ENCODE measurements around the gene YWHAB.

The YWHAB gene

DNA sequence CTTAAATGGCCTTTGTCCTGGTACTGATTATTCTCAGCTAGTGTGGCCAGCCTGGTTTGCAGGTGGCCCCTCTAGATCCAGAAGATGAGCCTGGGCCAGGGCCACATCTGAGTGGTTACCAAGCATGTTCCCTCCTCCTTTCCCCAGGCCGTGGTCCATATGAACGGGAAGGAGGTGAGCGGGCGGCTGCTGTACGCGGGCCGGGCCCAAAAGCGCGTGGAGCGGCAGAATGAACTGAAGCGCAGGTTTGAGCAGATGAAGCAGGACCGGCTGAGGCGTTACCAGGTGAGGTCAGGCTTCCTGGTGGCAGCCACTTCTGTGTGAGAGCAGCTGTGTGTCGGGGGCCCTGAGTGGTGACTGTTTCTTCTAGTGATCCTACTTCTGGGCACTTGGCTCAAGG lies 35.9 kb downstream of the YWHAB start:
- TF ChIP-seq EZH2phosphoT487 (conservative IDR thresholded peaks at IDR 0.05; ENCODE audit: low read length), result no peak
- TF ChIP-seq CTCF (IDR thresholded peaks at IDR 0.05; ENCODE audit: insufficient read depth, low read length, poor library complexity, severe bottlenecking), result no peak
- Histone ChIP-seq H3K79me2 (ENCODE audit: insufficient read depth, low read length) (no peaks in the 10 kb centered on the region), H3K4me3 (ENCODE audit: insufficient read depth, low read length, poor library complexity, severe bottlenecking) (no peak overlapping the region), H2AFZ (ENCODE audit: low read depth, low read length, severe bottlenecking) (no peak overlapping the region), H3K9me3 (ENCODE audit: insufficient read depth, low read length) (no peaks in the 10 kb centered on the region), H3K9ac (ENCODE audit: low read length) (no peak overlapping the region), H4K20me1 (ENCODE audit: low read depth, low read length) (no peaks in the 10 kb centered on the region), H3K9me2 (replicated peaks; ENCODE audit: insufficient read depth, low read length) (no peaks in the 10 kb centered on the region), H3K36me3 (ENCODE audit: low read length) (0 out of 2 replicates have a peak, but pooled peaks cover 5% of the 10 kb centered on the region), H3K27ac (ENCODE audit: low read depth, low read length) (no peak overlapping the region), H3K4me2 (ENCODE audit: low read depth, low read length, poor library complexity, severe bottlenecking) (no peak overlapping the region), H3K27me3 (ENCODE audit: low read length) (no peaks in the 10 kb centered on the region), H3F3A (ENCODE audit: insufficient read depth) (no peaks in the 10 kb centered on the region)

DNA sequence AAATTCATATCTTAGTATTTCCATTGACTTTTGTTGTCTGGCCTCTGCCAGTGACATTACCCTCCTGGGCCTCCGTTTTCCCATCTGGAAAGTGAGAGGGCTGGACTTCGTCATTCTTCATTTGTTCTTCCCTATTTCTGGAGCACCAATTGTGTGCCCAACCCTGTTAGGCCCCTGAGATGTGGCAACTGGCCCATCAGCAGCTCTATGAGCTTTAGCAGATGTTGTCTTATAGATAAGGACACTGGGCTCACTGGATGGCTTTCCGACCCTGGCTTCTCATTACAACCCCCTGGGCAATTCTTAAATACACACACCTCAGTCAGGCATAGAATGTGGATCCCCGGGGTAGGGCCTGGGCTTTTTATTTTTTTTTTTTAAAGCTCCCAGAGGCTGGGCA lies 39.0 kb downstream of the YWHAB start:
- Histone ChIP-seq H3K9ac (ENCODE audit: low read length) (no peak overlapping the region), H3K4me2 (ENCODE audit: low read depth, low read length, poor library complexity, severe bottlenecking) (no peak overlapping the region), H3K9me3 (ENCODE audit: insufficient read depth, low read length) (no peaks in the 10 kb centered on the region), H3F3A (ENCODE audit: insufficient read depth) (no peaks in the 10 kb centered on the region), H3K79me2 (ENCODE audit: insufficient read depth, low read length) (no peaks in the 10 kb centered on the region), H3K4me3 (ENCODE audit: insufficient read depth, low read length, poor library complexity, severe bottlenecking) (no peak overlapping the region), H4K20me1 (ENCODE audit: low read depth, low read length) (no peaks in the 10 kb centered on the region), H3K27me3 (ENCODE audit: low read length) (no peaks in the 10 kb centered on the region), H3K9me2 (replicated peaks; ENCODE audit: insufficient read depth, low read length) (no peaks in the 10 kb centered on the region), H3K36me3 (ENCODE audit: low read length) (no peaks in the 10 kb centered on the region), H2AFZ (ENCODE audit: low read depth, low read length, severe bottlenecking) (no peak overlapping the region), H3K27ac (ENCODE audit: low read depth, low read length) (no peak overlapping the region)
- TF ChIP-seq EZH2phosphoT487 (conservative IDR thresholded peaks at IDR 0.05; ENCODE audit: low read length) (no peak), CTCF (IDR thresholded peaks at IDR 0.05; ENCODE audit: insufficient read depth, low read length, poor library complexity, severe bottlenecking) (no peak)

GRCh38 chr20:44928595-44928994 lies 43.1 kb downstream of the YWHAB start:
- no peak for TF ChIP-seq CTCF (IDR thresholded peaks at IDR 0.05; ENCODE audit: insufficient read depth, low read length, poor library complexity, severe bottlenecking)
- no peak for TF ChIP-seq EZH2phosphoT487 (conservative IDR thresholded peaks at IDR 0.05; ENCODE audit: low read length)
- H3K27ac ChIP-seq (ENCODE audit: low read depth, low read length), result no peak overlapping the region
- H3F3A ChIP-seq (ENCODE audit: insufficient read depth), result no peaks in the 10 kb centered on the region
- no peaks in the 10 kb centered on the region for H3K27me3 ChIP-seq (ENCODE audit: low read length)
- no peak overlapping the region for H3K4me3 ChIP-seq (ENCODE audit: insufficient read depth, low read length, poor library complexity, severe bottlenecking)
- H4K20me1 ChIP-seq (ENCODE audit: low read depth, low read length), result no peaks in the 10 kb centered on the region
- no peak overlapping the region for H3K4me2 ChIP-seq (ENCODE audit: low read depth, low read length, poor library complexity, severe bottlenecking)
- H2AFZ ChIP-seq (ENCODE audit: low read depth, low read length, severe bottlenecking), result no peak overlapping the region
- no peaks in the 10 kb centered on the region for H3K9me3 ChIP-seq (ENCODE audit: insufficient read depth, low read length)
- no peak overlapping the region for H3K9ac ChIP-seq (ENCODE audit: low read length)
- no peaks in the 10 kb centered on the region for H3K36me3 ChIP-seq (ENCODE audit: low read length)
- H3K9me2 ChIP-seq (replicated peaks; ENCODE audit: insufficient read depth, low read length), result no peaks in the 10 kb centered on the region
- no peaks in the 10 kb centered on the region for H3K79me2 ChIP-seq (ENCODE audit: insufficient read depth, low read length)

All from SU-DHL-6 (cell line).